CD4-positive, alpha-beta T cell treated with Interleukin-15 for 1 hour (primary cell): ENCODE data around the gene LZTR1.
"Not testable (repeated sequence)": the region's sequence is repeated elsewhere in the genome, so short reads cannot be mapped to it uniquely, and the experiment has no call there.

Source experiments
- DNase-seq: peaks from one replicate; pipeline ENCODE4 v3.0.0-alpha.2; 2020

Gene LZTR1

GRCh38 chr22:21041937-21042336, 59.8 kb downstream of the LZTR1 start:
- DNase-seq = no peak

GRCh38 chr22:21042978-21043859, 61.1 kb downstream of the LZTR1 start:
- no peak for DNase-seq

GRCh38 chr22:21043860-21044535, 61.9 kb downstream of the LZTR1 start:
- DNase-seq = no peak

- DNase-seq = no peak
These were observed 63.0 kb downstream of the LZTR1 start for GRCh38 chr22:21044931-21045584.

GRCh38 chr22:21045585-21046294, 63.6 kb downstream of the LZTR1 start, which contains the start of gene LRRC74B:
Gene LRRC74B (plus strand): TSS chr22:21045946. CDS start chr22:21045987, 41 bp downstream.
- DNase-seq = peak; percentile 85

- DNase-seq = no peak
These were observed 65.1 kb downstream of the LZTR1 start for GRCh38 chr22:21047035-21047661.

- no peak for DNase-seq
These were observed 65.6 kb downstream of the LZTR1 start for GRCh38 chr22:21047730-21048129.

GRCh38 chr22:21048448-21048847, 66.4 kb downstream of the LZTR1 start:
- not testable (repeated sequence) for DNase-seq
